ENCODE results near the gene USP15. TPM values are rescaled to one million over a fixed set of nuclear protein-coding genes. Genes with fewer than 3 reads are reported as not detected.
A peak's percentile ranks its signal among the peaks of the same experiment; 100 is the strongest.

USP15 gene
- total and polyA plus RNA-seq, 2 experiments from 2014 or later: 39.9 to 51.0 TPM

DNA sequence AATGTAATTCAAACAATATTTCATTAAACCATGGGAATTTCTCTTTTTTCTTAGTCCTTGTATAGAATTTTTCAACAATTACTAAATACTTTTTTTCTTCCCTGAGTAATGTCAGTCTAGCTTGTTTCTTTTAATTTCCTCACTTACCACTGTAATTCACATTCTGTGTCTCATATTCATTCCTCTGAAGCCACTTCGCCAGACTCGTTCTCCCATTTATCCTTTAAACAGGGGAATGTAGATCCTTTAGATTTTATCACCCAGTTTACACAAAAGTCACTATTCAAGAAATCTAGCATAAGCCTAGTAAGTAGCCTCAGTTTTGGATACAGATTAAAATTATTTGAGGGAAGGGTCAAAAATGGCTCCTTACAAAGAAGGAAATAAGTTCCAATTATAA is 6.8 kb downstream of the USP15 start:
- Histone ChIP-seq H3K36me3 (no peaks in the 10 kb centered on the region), H3K27ac (peak overlapping the region; percentile 68), H3K9me3 (ENCODE audit: low read depth) (no peaks in the 10 kb centered on the region), H3K4me1 (ENCODE audit: low read depth) (peaks cover 35% of the 10 kb centered on the region), H3K27me3 (no peaks in the 10 kb centered on the region), H3K4me3 (no peak overlapping the region)
- TF ChIP-seq, protein P1, sequence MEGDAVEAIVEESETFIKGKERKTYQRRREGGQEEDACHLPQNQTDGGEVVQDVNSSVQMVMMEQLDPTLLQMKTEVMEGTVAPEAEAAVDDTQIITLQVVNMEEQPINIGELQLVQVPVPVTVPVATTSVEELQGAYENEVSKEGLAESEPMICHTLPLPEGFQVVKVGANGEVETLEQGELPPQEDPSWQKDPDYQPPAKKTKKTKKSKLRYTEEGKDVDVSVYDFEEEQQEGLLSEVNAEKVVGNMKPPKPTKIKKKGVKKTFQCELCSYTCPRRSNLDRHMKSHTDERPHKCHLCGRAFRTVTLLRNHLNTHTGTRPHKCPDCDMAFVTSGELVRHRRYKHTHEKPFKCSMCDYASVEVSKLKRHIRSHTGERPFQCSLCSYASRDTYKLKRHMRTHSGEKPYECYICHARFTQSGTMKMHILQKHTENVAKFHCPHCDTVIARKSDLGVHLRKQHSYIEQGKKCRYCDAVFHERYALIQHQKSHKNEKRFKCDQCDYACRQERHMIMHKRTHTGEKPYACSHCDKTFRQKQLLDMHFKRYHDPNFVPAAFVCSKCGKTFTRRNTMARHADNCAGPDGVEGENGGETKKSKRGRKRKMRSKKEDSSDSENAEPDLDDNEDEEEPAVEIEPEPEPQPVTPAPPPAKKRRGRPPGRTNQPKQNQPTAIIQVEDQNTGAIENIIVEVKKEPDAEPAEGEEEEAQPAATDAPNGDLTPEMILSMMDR (IDR thresholded peaks at IDR 0.05; ENCODE audit: low read depth, low read length): no peak
- no peak for DNase-seq (ENCODE audit: low read depth in 1 of 2, low spot score in 1 of 2)

DNA sequence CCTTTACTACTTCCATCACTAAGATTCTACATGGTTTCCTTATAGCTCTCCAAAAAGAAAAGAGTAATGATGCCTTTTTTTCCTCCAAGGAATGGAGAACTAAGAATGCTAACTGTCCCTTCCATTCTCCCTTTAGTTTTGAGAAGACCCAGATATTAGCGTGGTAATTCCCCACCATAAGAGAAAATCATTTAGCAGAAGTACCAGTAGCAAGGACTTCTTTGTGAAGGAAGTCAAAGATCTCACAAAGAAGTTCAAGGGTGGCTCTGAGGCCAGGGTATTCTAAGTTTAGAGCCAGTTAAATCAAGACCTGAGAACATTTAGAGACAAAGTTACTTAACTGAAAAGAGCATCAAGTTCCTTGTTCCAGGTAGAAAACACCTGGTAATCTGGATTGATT is 7.3 kb downstream of the USP15 start:
- Histone ChIP-seq H3K36me3 (no peaks in the 10 kb centered on the region), H3K9me3 (ENCODE audit: low read depth) (no peaks in the 10 kb centered on the region), H3K27ac (peak overlapping the region; percentile 68), H3K27me3 (no peaks in the 10 kb centered on the region), H3K4me3 (no peak overlapping the region), H3K4me1 (ENCODE audit: low read depth) (peaks cover 34% of the 10 kb centered on the region)
- TF ChIP-seq, protein P1 (IDR thresholded peaks at IDR 0.05; ENCODE audit: low read depth, low read length): no peak
- no peak for DNase-seq (ENCODE audit: low read depth in 1 of 2, low spot score in 1 of 2)

DNA sequence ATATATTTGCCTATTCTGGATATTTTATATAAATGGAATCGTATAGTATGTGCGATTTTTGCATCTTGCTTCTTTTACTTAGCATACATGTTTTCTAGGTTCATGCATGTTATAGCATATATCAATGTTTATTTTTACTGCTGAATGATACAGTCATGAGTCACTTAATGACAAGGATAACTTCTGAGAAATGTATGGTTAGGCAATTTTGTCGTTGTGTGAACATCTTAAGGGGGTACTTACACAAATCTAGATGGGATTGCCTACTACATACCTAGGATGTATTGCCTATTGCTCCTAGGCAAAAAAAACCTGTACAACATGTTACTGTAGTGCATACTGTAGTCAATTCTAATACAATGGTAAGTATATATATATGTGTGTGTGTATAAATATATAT is 8.8 kb downstream of the USP15 start:
- peak in 1 of 2 donors; percentile 56 for DNase-seq (ENCODE audit: low read depth in 1 of 2, low spot score in 1 of 2)
- TF ChIP-seq, protein P1 (IDR thresholded peaks at IDR 0.05; ENCODE audit: low read depth, low read length): no peak
- Histone ChIP-seq H3K36me3 (no peaks in the 10 kb centered on the region), H3K4me1 (ENCODE audit: low read depth) (peaks cover 42% of the 10 kb centered on the region), H3K27ac (no peak overlapping the region), H3K4me3 (no peak overlapping the region), H3K27me3 (no peaks in the 10 kb centered on the region), H3K9me3 (ENCODE audit: low read depth) (no peaks in the 10 kb centered on the region)

DNA sequence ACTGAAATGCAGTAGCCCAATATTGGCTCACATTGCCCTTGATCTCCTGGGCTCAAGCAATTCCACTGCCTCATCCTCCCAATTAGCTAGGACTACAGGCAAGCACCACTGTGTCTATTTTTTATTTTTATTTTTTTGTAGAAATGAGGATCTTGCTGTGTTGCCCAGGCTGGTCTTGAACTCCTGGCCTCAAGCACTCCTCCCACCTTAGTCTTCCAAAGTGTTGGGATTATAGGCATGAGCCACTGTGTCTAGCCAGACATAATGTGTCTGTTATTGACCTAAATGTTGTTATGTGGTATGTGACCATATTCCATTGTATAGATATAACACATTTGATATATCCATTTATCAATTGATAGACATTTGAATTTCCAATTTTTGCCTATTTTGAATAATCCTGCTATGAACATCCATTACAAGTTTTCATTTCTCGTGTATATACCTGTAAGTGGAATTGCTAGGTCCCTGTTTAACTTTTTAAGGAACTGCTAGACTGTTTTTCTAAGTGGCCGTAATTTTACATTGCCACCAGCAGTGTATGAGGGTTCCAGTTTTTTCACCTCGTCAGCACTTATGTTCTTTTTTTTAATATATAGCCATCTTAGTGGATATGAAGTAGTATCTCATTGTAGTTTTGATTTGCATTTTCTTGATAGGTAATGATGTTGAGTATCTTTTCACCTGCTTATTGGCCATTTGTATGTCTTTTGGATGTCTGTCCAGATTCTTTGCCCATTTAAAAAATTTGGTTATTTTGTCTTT is 9.4 kb downstream of the USP15 start:
- H3K27me3 ChIP-seq: no peaks in the 10 kb centered on the region
- TF ChIP-seq, protein P1 (IDR thresholded peaks at IDR 0.05; ENCODE audit: low read depth, low read length): no peak
- no peaks in the 10 kb centered on the region for H3K36me3 ChIP-seq
- no peak overlapping the region for H3K27ac ChIP-seq
- no peak overlapping the region for H3K4me3 ChIP-seq
- DNase-seq (ENCODE audit: low read depth in 1 of 2, low spot score in 1 of 2): no peak
- no peaks in the 10 kb centered on the region for H3K9me3 ChIP-seq (ENCODE audit: low read depth)
- peaks cover 48% of the 10 kb centered on the region for H3K4me1 ChIP-seq (ENCODE audit: low read depth)

DNA sequence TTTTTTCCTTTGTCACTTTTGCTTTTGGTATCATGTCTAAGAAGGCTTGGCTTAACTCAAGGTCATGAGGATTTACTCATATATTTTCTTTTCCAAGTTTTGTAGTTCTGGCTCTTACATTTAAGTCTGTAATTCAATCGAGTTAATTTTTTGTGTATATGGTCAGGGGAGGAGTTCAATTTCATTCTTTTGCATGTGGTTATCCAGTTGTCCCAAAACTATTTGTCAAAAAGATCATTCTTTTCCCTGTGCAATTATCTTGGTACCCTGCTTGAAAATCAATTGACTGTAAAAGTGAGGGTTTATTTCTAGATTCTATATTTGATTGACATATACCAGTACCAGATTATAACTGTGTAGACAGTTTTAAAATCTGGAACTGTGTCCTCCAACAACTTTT is 10.2 kb downstream of the USP15 start:
- TF ChIP-seq, protein P1 (IDR thresholded peaks at IDR 0.05; ENCODE audit: low read depth, low read length): no peak
- H3K9me3 ChIP-seq (ENCODE audit: low read depth): no peaks in the 10 kb centered on the region
- H3K36me3 ChIP-seq: no peaks in the 10 kb centered on the region
- H3K27ac ChIP-seq: peak overlapping the region; percentile 0
- H3K4me3 ChIP-seq: no peak overlapping the region
- H3K4me1 ChIP-seq (ENCODE audit: low read depth): peaks cover 55% of the 10 kb centered on the region
- DNase-seq (ENCODE audit: low read depth in 1 of 2, low spot score in 1 of 2): no peak
- no peaks in the 10 kb centered on the region for H3K27me3 ChIP-seq
